ENCODE results near the gene PIP5K1A.

DNA sequence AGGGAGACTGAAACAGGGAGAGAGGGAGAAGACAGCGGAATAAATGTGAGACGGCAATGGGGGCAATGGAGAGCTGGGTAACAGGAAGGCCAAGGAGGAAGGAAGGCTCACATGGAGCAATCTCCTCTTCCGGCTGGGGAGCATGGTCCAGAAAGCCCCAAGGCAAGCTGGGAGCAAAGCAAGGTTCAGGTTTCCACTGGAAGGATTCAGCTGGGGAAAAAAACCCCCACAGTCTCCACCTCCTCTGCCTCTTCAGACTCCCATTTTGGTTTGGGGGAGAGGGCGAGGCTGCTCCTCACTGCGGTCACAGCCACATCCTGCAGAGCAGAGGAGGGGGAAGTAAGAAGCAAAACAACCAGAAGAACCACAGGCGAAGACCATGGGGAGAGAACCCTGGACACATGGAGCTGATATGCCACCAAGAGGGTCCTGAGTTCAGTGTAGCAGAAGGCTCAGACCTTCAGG, 41.3 kb upstream of the PIP5K1A start:
- TF ChIP-seq POLR2AphosphoS5 (IDR thresholded peaks at IDR 0.05; ENCODE audit: borderline replicate concordance, low read depth, low read length) (no peak), EZH2 (IDR thresholded peaks at IDR 0.05) (no peak), FOXP2 (optimal IDR thresholded peaks at IDR 0.05; ENCODE audit: control extremely low read depth, extremely low read length, insufficient read depth) (no peak)

All from SK-N-MC (cell line).